ENCODE results near the gene RTTN.
A peak's percentile ranks its signal among the peaks of the same experiment; 100 is the strongest.
"Not testable (repeated sequence)": the region's sequence is repeated elsewhere in the genome, so short reads cannot be mapped to it uniquely, and the experiment has no call there.

The RTTN gene, protein sequence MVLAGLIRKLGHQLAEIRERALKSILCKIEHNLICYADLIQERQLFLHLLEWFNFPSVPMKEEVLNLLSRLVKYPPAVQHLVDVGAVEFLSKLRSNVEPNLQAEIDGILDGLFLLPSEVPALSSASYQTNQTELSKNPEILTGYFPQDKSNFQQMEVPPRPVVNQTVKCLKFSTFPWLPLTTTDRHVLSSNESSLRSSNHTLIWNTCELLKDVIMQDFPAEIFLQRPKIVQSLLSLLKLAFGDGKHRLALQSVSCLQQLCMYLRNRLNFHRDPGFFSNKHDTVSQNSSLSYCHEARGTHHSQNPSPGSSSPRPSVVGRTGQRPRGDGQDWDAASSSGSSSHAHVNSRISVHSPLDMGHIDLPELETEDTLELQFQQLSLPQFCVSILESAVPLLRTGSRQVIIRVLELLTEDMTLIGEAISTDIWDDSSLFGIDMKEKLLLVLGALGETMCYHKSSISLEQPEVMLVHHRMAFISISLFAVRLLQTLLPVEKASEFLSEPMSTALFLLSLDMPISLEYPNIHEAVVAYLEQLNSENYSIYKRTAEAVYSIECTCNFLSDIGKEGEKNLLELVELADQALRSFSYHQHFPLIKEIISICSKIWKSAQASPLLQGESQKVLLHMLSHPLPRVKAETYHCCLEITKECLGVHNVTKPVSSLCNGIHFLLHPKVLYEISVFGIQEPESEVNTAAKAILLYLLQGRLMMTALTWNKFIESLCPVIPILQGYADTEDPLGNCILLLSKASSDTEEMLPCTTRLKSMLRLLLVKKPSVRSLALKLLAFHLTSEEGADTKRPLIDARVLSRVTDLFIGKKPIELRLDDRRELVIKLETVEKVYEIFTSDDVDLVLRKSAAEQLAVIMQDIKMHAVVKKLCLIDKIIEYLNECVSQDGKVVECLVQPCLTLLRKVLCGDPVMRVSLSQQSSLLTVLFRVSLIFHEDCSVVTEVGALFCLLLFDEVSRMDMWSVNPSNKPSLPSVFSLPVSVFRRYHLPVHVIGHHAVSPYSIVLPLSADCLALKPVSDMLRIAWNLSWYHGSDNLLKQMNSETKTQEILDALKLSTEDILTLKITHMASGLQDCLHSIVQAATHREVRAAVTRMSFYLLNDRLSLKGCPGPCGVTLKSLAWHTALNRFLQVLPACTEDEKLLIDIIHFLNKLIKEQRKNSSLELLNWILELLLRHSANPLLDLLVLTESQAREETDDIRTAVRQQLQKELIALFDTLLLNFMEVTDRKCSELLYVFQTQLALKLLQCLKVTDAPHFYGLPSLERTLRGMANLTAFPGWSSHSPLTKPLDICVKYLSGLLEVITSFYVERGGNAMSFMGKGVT (N-terminal part only)

DNA sequence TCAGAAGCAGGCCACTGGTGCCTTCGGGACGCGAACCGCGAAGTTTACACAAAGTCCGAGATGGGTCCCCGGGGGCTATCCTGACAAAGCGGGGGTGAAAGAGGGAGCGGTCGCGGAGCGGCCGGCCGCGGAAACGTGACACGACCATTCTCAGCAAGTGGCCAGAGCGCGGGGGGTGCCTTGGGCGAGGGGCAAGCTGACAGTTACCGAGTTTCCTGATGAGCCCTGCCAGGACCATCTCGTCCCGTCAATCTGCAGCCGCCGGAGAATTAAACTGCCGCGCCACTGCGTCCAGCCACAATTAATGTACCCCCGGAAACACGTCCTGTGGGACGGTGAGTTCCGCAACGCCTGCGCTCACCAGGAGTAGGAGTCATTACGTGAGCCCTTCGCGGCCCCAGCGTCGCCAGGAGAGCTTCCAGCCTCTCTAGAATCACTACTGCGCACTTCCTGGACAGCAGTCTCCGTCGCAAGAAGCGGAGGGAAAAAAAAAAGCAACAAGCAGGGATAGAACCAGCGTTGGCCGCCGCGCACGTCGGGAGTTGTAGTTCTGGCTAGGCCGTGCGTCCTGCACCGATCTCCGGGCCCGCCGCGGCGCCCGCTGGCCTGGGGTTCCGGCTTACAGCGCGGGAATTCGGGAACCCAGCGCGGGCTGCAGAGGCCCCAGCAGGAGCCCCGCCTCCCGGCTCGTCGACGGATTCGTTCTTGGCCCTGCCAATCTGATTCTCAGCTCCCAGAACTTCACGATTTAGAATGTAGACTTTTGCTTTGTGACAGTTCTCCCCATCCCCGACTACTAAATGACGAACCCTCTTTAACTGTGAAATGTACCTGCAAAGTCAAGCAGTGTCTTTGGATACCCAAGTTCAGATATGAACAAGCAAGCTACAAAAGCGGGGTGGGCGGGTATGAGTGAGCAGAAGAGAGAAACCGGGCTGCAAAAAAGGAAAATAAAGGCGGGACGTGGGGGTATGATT, at the start of gene RTTN:
Gene RTTN, minus strand, starts transcription at position 267 of the 977 bp plus-strand sequence. Its CDS starts 29 bp downstream, at position 238.
- Histone ChIP-seq H3K27me3 (ENCODE audit: low read depth, low read length) (no peaks in the 10 kb centered on the region), H3K9me3 (ENCODE audit: control insufficient read depth in 1 of 2, low read length in 2 of 2) (no peaks in the 10 kb centered on the region), H3K4me1 (ENCODE audit: control insufficient read depth in 1 of 2, insufficient read depth in 2 of 2, low read length in 2 of 2) (peaks cover 0 to 18% of the 10 kb centered on the region in 2 donors), H3K27ac (ENCODE audit: low read length) (peak within 1 kb of the TSS; percentile 92), H3K36me3 (ENCODE audit: control insufficient read depth in 1 of 2, insufficient read depth in 2 of 2, low read length in 2 of 2) (peaks cover 3 to 4% of the 10 kb centered on the region in 2 donors), H3K4me3 (ENCODE audit: low read depth in 1 of 2, low read length in 2 of 2) (peak within 1 kb of the TSS; percentile 84 to 94)

DNA sequence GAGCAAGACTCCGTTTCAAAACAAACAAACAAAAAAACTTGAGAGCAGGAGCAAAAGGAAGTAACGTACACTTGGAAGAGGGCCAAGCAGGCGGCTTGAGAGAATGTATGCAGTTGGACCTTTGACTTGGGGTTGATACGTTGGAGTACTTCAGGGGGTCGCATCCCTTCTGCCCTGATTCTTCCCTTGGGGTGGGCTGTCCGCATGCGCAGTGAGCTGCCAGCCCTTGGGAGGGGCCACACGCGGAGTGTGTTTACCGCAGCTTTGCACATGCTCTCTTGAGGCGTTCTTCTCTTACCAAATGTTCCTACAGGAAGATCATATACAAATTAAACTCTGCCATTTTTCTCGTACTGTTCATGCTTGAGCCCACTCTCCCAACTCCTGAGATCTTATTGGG, 45.3 kb upstream of the RTTN start:
- Histone ChIP-seq H3K4me3 (ENCODE audit: low read depth in 1 of 2, low read length in 2 of 2) (no peak overlapping the region), H3K27ac (ENCODE audit: low read length) (no peak overlapping the region), H3K27me3 (ENCODE audit: low read depth, low read length) (no peaks in the 10 kb centered on the region), H3K9me3 (ENCODE audit: control insufficient read depth in 1 of 2, low read length in 2 of 2) (no peaks in the 10 kb centered on the region), H3K4me1 (ENCODE audit: control insufficient read depth in 1 of 2, insufficient read depth in 2 of 2, low read length in 2 of 2) (peaks cover 0 to 9% of the 10 kb centered on the region in 2 donors), H3K36me3 (ENCODE audit: control insufficient read depth in 1 of 2, insufficient read depth in 2 of 2, low read length in 2 of 2) (no peaks in the 10 kb centered on the region)

DNA sequence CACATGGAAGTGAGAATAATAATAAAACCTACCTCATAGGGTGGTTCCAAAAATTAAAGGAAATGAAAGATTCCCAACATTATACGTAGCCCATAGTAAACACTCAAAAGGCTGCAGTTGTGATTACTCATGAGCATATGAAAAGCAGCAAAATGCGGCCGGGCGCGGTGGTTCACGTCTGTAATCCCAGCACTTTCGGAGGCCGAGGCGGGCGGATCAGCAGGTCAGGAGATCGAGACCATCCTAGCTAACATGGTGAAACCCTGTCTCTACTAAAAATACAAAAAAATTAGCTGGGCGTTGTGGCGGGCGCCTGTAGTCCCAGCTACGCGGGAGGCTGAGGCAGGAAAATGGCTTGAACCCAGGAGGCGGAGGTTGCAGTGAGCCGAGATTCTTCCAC, 44.4 kb upstream of the RTTN start:
- H3K4me3 ChIP-seq (ENCODE audit: low read depth in 1 of 2, low read length in 2 of 2); H3K27me3 ChIP-seq (ENCODE audit: low read depth, low read length); H3K36me3 ChIP-seq (ENCODE audit: control insufficient read depth in 1 of 2, insufficient read depth in 2 of 2, low read length in 2 of 2): not testable (repeated sequence)

DNA sequence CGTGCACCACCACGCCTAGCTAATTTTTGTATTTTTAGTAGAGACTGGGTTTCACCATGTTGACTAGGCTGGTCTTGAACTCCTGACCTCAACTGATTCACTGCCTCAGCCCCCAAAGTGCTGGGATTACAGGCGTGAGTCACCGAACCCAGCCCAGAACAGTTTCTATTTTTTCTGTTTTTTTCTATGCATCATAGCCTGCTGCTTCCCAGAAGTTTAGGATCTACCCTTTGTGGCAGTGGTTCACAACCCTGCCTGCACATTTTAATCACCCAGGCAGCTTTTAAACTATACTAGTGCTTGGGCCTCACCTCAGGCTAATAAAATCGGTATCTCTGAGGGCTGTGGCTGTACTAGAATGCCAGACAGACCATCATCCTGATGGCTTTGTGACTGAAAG, 43.6 kb upstream of the RTTN start:
- H3K9me3 ChIP-seq (ENCODE audit: control insufficient read depth in 1 of 2, low read length in 2 of 2): no peaks in the 10 kb centered on the region
- no peak overlapping the region for H3K4me3 ChIP-seq (ENCODE audit: low read depth in 1 of 2, low read length in 2 of 2)
- H3K36me3 ChIP-seq (ENCODE audit: control insufficient read depth in 1 of 2, insufficient read depth in 2 of 2, low read length in 2 of 2): no peaks in the 10 kb centered on the region
- no peaks in the 10 kb centered on the region for H3K27me3 ChIP-seq (ENCODE audit: low read depth, low read length)
- no peak overlapping the region for H3K27ac ChIP-seq (ENCODE audit: low read length)
- H3K4me1 ChIP-seq (ENCODE audit: control insufficient read depth in 1 of 2, insufficient read depth in 2 of 2, low read length in 2 of 2): peaks cover 0 to 12% of the 10 kb centered on the region in 2 donors

More for the DNA sequence above, 44.4 kb upstream of the RTTN start:
- H3K27ac ChIP-seq (ENCODE audit: low read length); H3K9me3 ChIP-seq (ENCODE audit: control insufficient read depth in 1 of 2, low read length in 2 of 2): not testable (repeated sequence)
- H3K4me1 ChIP-seq (ENCODE audit: control insufficient read depth in 1 of 2, insufficient read depth in 2 of 2, low read length in 2 of 2): peaks cover 0 to 12% of the 10 kb centered on the region in 2 donors

DNA sequence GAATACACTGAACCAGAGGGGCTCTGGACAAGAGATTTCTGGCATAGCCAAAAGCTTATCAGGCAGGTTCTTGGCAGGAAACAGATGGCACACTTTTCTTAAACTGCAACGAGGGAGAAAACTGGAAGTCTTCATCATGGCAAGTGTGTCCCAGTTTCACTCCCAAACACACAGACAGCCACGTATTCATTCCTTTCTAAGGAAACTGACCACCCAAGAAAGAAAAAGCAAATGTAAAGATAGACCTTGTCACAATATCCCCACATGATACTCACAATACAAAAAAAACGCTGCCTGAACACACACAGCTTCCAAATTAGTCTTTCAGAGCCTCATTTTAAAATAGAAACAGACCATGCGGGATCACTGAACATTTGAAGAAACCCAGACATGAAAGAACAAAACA, 40.6 kb upstream of the RTTN start:
- no peaks in the 10 kb centered on the region for H3K9me3 ChIP-seq (ENCODE audit: control insufficient read depth in 1 of 2, low read length in 2 of 2)
- H3K27me3 ChIP-seq (ENCODE audit: low read depth, low read length): no peaks in the 10 kb centered on the region
- H3K4me1 ChIP-seq (ENCODE audit: control insufficient read depth in 1 of 2, insufficient read depth in 2 of 2, low read length in 2 of 2): peaks cover 0 to 12% of the 10 kb centered on the region in 2 donors
- H3K4me3 ChIP-seq (ENCODE audit: low read depth in 1 of 2, low read length in 2 of 2): peak overlapping the region in 1 of 2 donors; percentile 18
- H3K27ac ChIP-seq (ENCODE audit: low read length): no peak overlapping the region
- no peaks in the 10 kb centered on the region for H3K36me3 ChIP-seq (ENCODE audit: control insufficient read depth in 1 of 2, insufficient read depth in 2 of 2, low read length in 2 of 2)

DNA sequence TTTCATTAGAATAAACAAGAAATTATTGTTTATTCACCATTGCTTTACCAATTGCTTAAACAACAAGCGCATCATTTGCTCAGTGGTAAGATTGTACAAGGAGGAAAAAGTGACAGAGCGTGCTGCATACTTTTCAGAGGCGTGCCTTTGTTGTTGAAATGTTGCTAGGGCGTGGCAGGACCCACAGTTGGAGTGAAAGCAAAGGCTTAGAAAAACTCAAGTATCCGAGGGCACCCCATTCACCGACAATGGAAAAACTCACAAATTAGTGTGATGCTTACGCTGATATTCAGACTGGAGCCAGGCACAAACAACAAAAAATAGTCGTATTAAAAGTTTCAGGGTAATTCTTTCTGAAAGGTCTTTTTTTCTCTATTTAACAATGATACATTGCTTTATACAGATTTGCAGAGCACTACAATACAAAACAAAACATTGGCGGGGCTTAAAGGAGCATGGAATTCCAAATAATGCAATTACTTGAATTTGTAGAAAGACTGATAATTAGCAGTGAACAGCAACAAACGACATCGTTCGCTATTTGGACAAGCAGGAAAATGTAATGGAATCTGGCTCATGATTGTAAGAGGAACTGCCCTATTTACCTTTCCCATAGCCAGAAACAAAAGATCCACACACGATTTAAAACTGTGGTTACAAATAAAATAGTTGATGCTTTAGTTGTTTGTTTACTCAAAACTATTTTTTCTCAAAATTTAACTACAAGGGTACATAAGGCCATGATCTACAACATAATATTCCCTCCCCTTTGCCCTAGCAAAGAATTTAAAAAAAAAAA, 37.8 kb upstream of the RTTN start:
- Histone ChIP-seq H3K4me1 (ENCODE audit: control insufficient read depth in 1 of 2, insufficient read depth in 2 of 2, low read length in 2 of 2) (peaks cover 0 to 12% of the 10 kb centered on the region in 2 donors), H3K4me3 (ENCODE audit: low read depth in 1 of 2, low read length in 2 of 2) (peak overlapping the region in 1 of 2 donors; percentile 30), H3K27me3 (ENCODE audit: low read depth, low read length) (no peaks in the 10 kb centered on the region), H3K27ac (ENCODE audit: low read length) (no peak overlapping the region), H3K36me3 (ENCODE audit: control insufficient read depth in 1 of 2, insufficient read depth in 2 of 2, low read length in 2 of 2) (no peaks in the 10 kb centered on the region), H3K9me3 (ENCODE audit: control insufficient read depth in 1 of 2, low read length in 2 of 2) (no peaks in the 10 kb centered on the region)

DNA sequence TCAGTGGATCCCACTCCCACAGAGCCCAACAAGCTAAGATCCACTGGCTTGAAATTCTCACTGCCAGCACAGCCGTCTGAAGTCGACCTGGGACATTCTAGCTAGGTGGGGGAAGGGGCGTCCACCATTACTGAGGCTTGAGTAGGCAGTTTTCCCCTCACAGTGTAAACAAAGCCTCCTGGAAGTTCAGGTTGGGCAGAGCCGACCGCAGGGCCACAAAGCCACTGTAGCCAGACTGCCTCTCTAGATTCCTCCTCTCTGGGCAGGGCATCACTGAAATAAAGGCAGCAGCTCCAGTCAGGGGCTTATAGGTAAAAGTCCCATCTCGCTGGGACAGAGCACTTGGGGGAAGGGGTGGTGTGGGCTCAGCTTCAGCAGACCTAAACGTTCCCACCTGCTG, 31.4 kb upstream of the RTTN start:
- not testable (repeated sequence) for H3K4me1 ChIP-seq (ENCODE audit: control insufficient read depth in 1 of 2, insufficient read depth in 2 of 2, low read length in 2 of 2); H3K36me3 ChIP-seq (ENCODE audit: control insufficient read depth in 1 of 2, insufficient read depth in 2 of 2, low read length in 2 of 2); H3K27me3 ChIP-seq (ENCODE audit: low read depth, low read length); H3K27ac ChIP-seq (ENCODE audit: low read length); H3K4me3 ChIP-seq (ENCODE audit: low read depth in 1 of 2, low read length in 2 of 2); H3K9me3 ChIP-seq (ENCODE audit: control insufficient read depth in 1 of 2, low read length in 2 of 2)

DNA sequence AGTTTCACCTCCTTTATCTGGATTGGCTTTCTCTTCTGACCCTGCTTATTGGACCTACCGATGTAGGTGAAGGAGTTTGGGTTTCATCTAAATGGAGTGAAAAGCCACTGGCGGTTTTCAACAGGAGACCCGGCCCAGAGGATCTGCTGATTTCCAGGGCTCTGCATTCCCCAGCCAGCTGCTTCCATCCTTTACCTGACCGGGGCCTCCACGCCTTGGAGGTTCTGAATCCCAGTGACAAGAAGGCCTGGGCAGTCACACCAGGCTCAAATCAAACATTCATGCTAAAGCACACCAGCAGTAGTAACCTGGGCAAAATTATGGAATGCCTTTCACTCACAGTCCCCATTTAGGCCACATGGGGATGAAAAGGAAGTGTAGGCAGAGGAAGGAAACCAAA, 30.0 kb upstream of the RTTN start:
- Histone ChIP-seq H3K9me3 (ENCODE audit: control insufficient read depth in 1 of 2, low read length in 2 of 2) (no peaks in the 10 kb centered on the region), H3K27me3 (ENCODE audit: low read depth, low read length) (no peaks in the 10 kb centered on the region), H3K4me1 (ENCODE audit: control insufficient read depth in 1 of 2, insufficient read depth in 2 of 2, low read length in 2 of 2) (no peaks in the 10 kb centered on the region), H3K27ac (ENCODE audit: low read length) (no peak overlapping the region), H3K4me3 (ENCODE audit: low read depth in 1 of 2, low read length in 2 of 2) (no peak overlapping the region), H3K36me3 (ENCODE audit: control insufficient read depth in 1 of 2, insufficient read depth in 2 of 2, low read length in 2 of 2) (no peaks in the 10 kb centered on the region)

DNA sequence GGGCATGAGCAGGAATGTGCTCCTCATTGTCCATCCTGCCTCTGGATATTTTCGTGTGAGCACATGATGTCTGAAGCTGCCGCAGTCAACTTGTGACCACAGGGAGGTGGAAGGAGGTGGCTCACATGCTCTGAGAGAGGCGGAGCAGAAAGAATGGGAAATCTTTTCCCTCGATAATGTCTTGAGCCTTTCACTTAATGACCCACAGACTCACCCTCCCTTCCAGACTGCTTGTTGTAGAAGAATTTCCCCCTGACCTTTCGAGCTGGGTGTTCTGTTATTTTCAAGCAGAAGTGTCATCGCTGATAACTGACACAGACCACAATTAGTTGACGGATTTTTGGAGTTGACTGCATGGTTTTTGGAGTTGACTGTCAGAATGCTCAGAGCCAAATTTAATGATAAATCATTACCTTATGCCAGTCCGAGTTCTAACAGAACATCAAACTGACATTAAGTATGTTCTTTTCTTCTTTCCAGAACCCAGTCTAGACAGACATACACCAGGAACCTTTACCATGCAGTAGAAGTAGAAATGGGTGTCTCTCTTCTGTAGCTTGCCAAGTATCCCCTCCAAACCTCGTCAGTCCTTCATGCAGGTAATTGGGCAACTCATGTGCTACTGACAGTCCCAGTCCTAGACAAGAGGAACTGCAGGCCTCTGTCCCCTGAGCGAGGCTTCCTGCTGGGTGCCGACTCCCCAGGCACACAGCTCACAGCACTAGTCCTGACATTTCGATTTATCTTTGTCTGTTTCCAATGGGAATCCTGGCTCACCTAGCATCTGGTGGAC, 29.4 kb upstream of the RTTN start:
- Histone ChIP-seq H3K4me1 (ENCODE audit: control insufficient read depth in 1 of 2, insufficient read depth in 2 of 2, low read length in 2 of 2) (no peaks in the 10 kb centered on the region), H3K9me3 (ENCODE audit: control insufficient read depth in 1 of 2, low read length in 2 of 2) (no peaks in the 10 kb centered on the region), H3K27ac (ENCODE audit: low read length) (no peak overlapping the region), H3K27me3 (ENCODE audit: low read depth, low read length) (no peaks in the 10 kb centered on the region), H3K4me3 (ENCODE audit: low read depth in 1 of 2, low read length in 2 of 2) (no peak overlapping the region), H3K36me3 (ENCODE audit: control insufficient read depth in 1 of 2, insufficient read depth in 2 of 2, low read length in 2 of 2) (no peaks in the 10 kb centered on the region)

Measured in muscle layer of duodenum (tissue), 2 donors.